ENCODE results near the gene FBXL17.

FBXL17 gene

DNA sequence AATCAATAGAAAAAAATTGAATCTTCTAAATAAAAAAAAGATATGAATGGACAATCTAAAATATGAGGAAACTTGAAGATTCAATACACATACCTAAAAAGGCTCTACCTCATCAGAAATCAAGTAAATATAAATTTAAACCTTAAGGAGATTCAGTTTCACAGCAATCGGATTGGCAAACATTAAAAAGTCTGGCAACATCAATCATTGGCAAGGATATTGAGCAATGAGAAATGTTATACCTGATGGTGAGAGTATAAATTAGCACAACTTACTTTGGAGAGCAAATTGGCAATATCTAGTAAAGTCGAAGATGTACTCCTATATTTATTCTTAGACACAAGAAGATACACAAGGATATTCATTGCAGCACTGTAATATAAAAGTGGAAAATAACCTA lies 436.8 kb downstream of the FBXL17 start (continued):
- no peak for TF ChIP-seq ZNF768 (tag by site-specific recombination; IDR thresholded peaks at IDR 0.05)
- TF ChIP-seq, protein P1, sequence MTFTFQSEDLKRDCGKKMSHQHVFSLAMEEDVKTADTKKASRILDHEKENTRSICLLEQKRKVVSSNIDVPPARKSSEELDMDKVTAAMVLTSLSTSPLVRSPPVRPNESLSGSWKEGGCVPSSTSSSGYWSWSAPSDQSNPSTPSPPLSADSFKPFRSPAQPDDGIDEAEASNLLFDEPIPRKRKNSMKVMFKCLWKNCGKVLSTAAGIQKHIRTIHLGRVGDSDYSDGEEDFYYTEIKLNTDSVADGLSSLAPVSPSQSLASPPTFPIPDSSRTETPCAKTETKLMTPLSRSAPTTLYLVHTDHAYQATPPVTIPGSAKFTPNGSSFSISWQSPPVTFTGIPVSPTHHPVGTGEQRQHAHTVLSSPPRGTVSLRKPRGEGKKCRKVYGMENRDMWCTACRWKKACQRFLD (tag by site-specific recombination; IDR thresholded peaks at IDR 0.05): no peak
- no peak for TF ChIP-seq ZBTB17 (tag by site-specific recombination; IDR thresholded peaks at IDR 0.05)
- TF ChIP-seq, protein P2, sequence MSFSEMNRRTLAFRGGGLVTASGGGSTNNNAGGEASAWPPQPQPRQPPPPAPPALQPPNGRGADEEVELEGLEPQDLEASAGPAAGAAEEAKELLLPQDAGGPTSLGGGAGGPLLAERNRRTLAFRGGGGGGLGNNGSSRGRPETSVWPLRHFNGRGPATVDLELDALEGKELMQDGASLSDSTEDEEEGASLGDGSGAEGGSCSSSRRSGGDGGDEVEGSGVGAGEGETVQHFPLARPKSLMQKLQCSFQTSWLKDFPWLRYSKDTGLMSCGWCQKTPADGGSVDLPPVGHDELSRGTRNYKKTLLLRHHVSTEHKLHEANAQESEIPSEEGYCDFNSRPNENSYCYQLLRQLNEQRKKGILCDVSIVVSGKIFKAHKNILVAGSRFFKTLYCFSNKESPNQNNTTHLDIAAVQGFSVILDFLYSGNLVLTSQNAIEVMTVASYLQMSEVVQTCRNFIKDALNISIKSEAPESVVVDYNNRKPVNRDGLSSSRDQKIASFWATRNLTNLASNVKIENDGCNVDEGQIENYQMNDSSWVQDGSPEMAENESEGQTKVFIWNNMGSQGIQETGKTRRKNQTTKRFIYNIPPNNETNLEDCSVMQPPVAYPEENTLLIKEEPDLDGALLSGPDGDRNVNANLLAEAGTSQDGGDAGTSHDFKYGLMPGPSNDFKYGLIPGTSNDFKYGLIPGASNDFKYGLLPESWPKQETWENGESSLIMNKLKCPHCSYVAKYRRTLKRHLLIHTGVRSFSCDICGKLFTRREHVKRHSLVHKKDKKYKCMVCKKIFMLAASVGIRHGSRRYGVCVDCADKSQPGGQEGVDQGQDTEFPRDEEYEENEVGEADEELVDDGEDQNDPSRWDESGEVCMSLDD (tag by site-specific recombination; IDR thresholded peaks at IDR 0.05): no peak
- TF ChIP-seq ZNF560 (tag by site-specific recombination; IDR thresholded peaks at IDR 0.05; ENCODE audit: borderline replicate concordance): no peak
- TF ChIP-seq, protein P3, sequence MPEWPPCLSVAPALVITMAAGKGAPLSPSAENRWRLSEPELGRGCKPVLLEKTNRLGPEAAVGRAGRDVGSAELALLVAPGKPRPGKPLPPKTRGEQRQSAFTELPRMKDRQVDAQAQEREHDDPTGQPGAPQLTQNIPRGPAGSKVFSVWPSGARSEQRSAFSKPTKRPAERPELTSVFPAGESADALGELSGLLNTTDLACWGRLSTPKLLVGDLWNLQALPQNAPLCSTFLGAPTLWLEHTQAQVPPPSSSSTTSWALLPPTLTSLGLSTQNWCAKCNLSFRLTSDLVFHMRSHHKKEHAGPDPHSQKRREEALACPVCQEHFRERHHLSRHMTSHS (tag by site-specific recombination; IDR thresholded peaks at IDR 0.05): no peak
- TF ChIP-seq GFI1B (tag by site-specific recombination; IDR thresholded peaks at IDR 0.05): no peak
- TF ChIP-seq, protein P4, sequence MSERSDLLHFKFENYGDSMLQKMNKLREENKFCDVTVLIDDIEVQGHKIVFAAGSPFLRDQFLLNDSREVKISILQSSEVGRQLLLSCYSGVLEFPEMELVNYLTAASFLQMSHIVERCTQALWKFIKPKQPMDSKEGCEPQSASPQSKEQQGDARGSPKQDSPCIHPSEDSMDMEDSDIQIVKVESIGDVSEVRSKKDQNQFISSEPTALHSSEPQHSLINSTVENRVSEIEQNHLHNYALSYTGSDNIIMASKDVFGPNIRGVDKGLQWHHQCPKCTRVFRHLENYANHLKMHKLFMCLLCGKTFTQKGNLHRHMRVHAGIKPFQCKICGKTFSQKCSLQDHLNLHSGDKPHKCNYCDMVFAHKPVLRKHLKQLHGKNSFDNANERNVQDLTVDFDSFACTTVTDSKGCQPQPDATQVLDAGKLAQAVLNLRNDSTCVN (tag by site-specific recombination; optimal IDR thresholded peaks at IDR 0.05): no peak
- TF ChIP-seq ZNF596 (tag by site-specific recombination; IDR thresholded peaks at IDR 0.05): no peak
- TF ChIP-seq ZNF366 (tag by site-specific recombination; conservative IDR thresholded peaks at IDR 0.05): no peak
- TF ChIP-seq, protein P5, sequence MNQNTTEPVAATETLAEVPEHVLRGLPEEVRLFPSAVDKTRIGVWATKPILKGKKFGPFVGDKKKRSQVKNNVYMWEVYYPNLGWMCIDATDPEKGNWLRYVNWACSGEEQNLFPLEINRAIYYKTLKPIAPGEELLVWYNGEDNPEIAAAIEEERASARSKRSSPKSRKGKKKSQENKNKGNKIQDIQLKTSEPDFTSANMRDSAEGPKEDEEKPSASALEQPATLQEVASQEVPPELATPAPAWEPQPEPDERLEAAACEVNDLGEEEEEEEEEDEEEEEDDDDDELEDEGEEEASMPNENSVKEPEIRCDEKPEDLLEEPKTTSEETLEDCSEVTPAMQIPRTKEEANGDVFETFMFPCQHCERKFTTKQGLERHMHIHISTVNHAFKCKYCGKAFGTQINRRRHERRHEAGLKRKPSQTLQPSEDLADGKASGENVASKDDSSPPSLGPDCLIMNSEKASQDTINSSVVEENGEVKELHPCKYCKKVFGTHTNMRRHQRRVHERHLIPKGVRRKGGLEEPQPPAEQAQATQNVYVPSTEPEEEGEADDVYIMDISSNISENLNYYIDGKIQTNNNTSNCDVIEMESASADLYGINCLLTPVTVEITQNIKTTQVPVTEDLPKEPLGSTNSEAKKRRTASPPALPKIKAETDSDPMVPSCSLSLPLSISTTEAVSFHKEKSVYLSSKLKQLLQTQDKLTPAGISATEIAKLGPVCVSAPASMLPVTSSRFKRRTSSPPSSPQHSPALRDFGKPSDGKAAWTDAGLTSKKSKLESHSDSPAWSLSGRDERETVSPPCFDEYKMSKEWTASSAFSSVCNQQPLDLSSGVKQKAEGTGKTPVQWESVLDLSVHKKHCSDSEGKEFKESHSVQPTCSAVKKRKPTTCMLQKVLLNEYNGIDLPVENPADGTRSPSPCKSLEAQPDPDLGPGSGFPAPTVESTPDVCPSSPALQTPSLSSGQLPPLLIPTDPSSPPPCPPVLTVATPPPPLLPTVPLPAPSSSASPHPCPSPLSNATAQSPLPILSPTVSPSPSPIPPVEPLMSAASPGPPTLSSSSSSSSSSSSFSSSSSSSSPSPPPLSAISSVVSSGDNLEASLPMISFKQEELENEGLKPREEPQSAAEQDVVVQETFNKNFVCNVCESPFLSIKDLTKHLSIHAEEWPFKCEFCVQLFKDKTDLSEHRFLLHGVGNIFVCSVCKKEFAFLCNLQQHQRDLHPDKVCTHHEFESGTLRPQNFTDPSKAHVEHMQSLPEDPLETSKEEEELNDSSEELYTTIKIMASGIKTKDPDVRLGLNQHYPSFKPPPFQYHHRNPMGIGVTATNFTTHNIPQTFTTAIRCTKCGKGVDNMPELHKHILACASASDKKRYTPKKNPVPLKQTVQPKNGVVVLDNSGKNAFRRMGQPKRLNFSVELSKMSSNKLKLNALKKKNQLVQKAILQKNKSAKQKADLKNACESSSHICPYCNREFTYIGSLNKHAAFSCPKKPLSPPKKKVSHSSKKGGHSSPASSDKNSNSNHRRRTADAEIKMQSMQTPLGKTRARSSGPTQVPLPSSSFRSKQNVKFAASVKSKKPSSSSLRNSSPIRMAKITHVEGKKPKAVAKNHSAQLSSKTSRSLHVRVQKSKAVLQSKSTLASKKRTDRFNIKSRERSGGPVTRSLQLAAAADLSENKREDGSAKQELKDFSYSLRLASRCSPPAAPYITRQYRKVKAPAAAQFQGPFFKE (tag by site-specific recombination; IDR thresholded peaks at IDR 0.05; ENCODE audit: borderline replicate concordance): no peak

DNA sequence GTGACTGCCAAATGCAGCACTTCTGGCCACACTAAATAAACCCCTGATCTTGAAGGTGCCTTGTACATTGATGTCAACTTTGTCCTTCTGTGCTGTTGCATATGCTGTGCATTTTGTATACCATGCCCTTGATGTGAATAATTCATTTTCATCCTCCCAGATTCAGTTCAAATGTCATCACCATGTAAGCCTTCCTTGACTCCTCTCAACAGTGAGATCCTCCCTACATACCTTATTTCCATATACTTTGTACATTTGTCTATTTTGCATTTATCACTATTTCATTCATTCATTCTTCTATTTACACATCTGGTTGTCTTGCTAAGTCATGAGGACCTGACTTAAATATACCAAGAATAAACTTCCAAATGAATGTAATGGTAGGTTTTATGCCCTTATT lies 438.0 kb downstream of the FBXL17 start:
- ChIA-PET POLR2A (no interaction called here), CTCF (no interaction called here)
- no peak overlapping the region for H3K4me3 ChIP-seq (ENCODE audit: low read depth, low read length)
- H3K36me3 ChIP-seq (ENCODE audit: control insufficient read depth in 2 of 2, insufficient read depth in 1 of 2, low read length in 2 of 2): no peaks in the 10 kb centered on the region
- H3K27ac ChIP-seq (ENCODE audit: extremely low read depth, low read depth, low read length): no peak overlapping the region
- H3K4me1 ChIP-seq (ENCODE audit: control insufficient read depth, insufficient read depth, low read length): peaks cover 6% of the 10 kb centered on the region; the same call in 1 of the 2 replicates
- no peaks in the 10 kb centered on the region for H3K9me3 ChIP-seq (ENCODE audit: control insufficient read depth, insufficient read depth, low read depth, low read length)
- TF ChIP-seq, protein P6, sequence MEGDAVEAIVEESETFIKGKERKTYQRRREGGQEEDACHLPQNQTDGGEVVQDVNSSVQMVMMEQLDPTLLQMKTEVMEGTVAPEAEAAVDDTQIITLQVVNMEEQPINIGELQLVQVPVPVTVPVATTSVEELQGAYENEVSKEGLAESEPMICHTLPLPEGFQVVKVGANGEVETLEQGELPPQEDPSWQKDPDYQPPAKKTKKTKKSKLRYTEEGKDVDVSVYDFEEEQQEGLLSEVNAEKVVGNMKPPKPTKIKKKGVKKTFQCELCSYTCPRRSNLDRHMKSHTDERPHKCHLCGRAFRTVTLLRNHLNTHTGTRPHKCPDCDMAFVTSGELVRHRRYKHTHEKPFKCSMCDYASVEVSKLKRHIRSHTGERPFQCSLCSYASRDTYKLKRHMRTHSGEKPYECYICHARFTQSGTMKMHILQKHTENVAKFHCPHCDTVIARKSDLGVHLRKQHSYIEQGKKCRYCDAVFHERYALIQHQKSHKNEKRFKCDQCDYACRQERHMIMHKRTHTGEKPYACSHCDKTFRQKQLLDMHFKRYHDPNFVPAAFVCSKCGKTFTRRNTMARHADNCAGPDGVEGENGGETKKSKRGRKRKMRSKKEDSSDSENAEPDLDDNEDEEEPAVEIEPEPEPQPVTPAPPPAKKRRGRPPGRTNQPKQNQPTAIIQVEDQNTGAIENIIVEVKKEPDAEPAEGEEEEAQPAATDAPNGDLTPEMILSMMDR (tag by site-specific recombination; IDR thresholded peaks at IDR 0.05): no peak
- TF ChIP-seq, protein P7, sequence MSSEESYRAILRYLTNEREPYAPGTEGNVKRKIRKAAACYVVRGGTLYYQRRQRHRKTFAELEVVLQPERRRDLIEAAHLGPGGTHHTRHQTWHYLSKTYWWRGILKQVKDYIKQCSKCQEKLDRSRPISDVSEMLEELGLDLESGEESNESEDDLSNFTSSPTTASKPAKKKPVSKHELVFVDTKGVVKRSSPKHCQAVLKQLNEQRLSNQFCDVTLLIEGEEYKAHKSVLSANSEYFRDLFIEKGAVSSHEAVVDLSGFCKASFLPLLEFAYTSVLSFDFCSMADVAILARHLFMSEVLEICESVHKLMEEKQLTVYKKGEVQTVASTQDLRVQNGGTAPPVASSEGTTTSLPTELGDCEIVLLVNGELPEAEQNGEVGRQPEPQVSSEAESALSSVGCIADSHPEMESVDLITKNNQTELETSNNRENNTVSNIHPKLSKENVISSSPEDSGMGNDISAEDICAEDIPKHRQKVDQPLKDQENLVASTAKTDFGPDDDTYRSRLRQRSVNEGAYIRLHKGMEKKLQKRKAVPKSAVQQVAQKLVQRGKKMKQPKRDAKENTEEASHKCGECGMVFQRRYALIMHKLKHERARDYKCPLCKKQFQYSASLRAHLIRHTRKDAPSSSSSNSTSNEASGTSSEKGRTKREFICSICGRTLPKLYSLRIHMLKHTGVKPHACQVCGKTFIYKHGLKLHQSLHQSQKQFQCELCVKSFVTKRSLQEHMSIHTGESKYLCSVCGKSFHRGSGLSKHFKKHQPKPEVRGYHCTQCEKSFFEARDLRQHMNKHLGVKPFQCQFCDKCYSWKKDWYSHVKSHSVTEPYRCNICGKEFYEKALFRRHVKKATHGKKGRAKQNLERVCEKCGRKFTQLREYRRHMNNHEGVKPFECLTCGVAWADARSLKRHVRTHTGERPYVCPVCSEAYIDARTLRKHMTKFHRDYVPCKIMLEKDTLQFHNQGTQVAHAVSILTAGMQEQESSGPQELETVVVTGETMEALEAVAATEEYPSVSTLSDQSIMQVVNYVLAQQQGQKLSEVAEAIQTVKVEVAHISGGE (tag by site-specific recombination; conservative IDR thresholded peaks at IDR 0.05; ENCODE audit: low read depth): no peak
- TF ChIP-seq ZNF76 (tag by site-specific recombination; IDR thresholded peaks at IDR 0.05; ENCODE audit: borderline replicate concordance, low read depth): no peak
- no peak for TF ChIP-seq ZNF239 (tag by site-specific recombination; IDR thresholded peaks at IDR 0.05)
- no peak for TF ChIP-seq ZNF175 (tag by site-specific recombination; IDR thresholded peaks at IDR 0.05)
- TF ChIP-seq ZNF654 (tag by site-specific recombination; IDR thresholded peaks at IDR 0.05; ENCODE audit: low read depth): no peak
- TF ChIP-seq ZNF501 (tag by site-specific recombination; IDR thresholded peaks at IDR 0.05): no peak
